HepG2 (cell line): ENCODE measurements around the gene KLF6. TPM values are rescaled to one million over a fixed set of nuclear protein-coding genes. Genes with fewer than 3 reads are reported as not detected.

ENCODE experiments used
- DNMT3B ChIP-seq: conservative IDR thresholded peaks from 2 replicates; pipeline ENCODE4 v1.6.1; 2016; ENCODE audit warnings: missing biosample characterization, control low read depth
- STAT5B ChIP-seq: sonication (generic); formaldehyde crosslinking; IDR thresholded peaks from 2 replicates; pipeline ENCODE4 v1.4.0; 2020; ENCODE audit warnings: missing genetic modification reagents
- TARDBP ChIP-seq: sonication (generic); formaldehyde crosslinking; IDR thresholded peaks from 2 replicates; pipeline ENCODE4 v1.8.0; 2022; ENCODE audit warnings: mild to moderate bottlenecking, missing genetic modification reagents
- ZC3H4 ChIP-seq: sonication (generic); formaldehyde crosslinking; IDR thresholded peaks from 2 replicates; pipeline ENCODE4 v1.4.0; 2020; ENCODE audit warnings: missing genetic modification reagents, borderline replicate concordance
- ZNF274 ChIP-seq: sonication (generic); formaldehyde crosslinking; IDR thresholded peaks from 2 replicates; pipeline ENCODE4 v1.5.1; 2020; ENCODE audit warnings: mild to moderate bottlenecking, missing genetic modification reagents
- ZNF616 ChIP-seq: sonication (generic); formaldehyde crosslinking; IDR thresholded peaks from 2 replicates; pipeline ENCODE4 v1.5.0; 2020; ENCODE audit warnings: low read depth, mild to moderate bottlenecking, missing genetic modification reagents
- polyA plus RNA-seq, 8 experiments: library from polyadenylated mRNA; depleted of rRNA in 3 of 8; stranded (reverse) in 7 of 8; unstranded in 1 of 8; fragments of >200 nt; fragmentation: Illumina TruSeq in 4 of 8; extraction: Trizol in 4 of 8; gene quantifications; 2 replicates each; pipeline versions ENCODE4 v1.2.1 to v1.2.3, GENCODE V29; 2011 to 2016; ENCODE audit warnings: low read depth in 4 of 8, missing spikeins in 1 of 8, mixed read lengths in 1 of 8; ENCODE audit not compliant: insufficient read depth in 1 of 8
- total RNA-seq, 5 experiments: library from RNA; depleted of rRNA; stranded (reverse); fragments of >200 nt; fragmentation: Illumina TruSeq; extraction: Trizol; gene quantifications; 2 replicates each; pipeline ENCODE4 v1.2.3, GENCODE V29; 2016; ENCODE audit warnings: low read depth in 1 of 5
- TF ChIP-seq, protein P1 (sequence below): sonication (generic); formaldehyde crosslinking; IDR thresholded peaks from 2 replicates; pipeline ENCODE4 v1.4.0; 2020; ENCODE audit warnings: mild to moderate bottlenecking, missing genetic modification reagents
- TF ChIP-seq, protein P2 (sequence below): sonication (generic); formaldehyde crosslinking; IDR thresholded peaks from 2 replicates; pipeline ENCODE4 v1.4.0; 2020; ENCODE audit warnings: low read depth, missing genetic modification reagents
- TF ChIP-seq, protein P3 (sequence below): IDR thresholded peaks from 2 replicates; pipeline ENCODE4 v1.6.1; 2016; ENCODE audit warnings: low read depth
- TF ChIP-seq, protein P4 (sequence below): sonication (generic); formaldehyde crosslinking; IDR thresholded peaks from 2 replicates; pipeline ENCODE4 v1.4.0; 2020; ENCODE audit warnings: missing genetic modification reagents, borderline replicate concordance
- TF ChIP-seq, protein P5 (sequence below): sonication (generic); formaldehyde crosslinking; IDR thresholded peaks from 2 replicates; pipeline ENCODE4 v1.5.0; 2020; ENCODE audit warnings: missing genetic modification reagents
- TF ChIP-seq, protein P6 (sequence below): sonication (generic); formaldehyde crosslinking; IDR thresholded peaks from 2 replicates; pipeline ENCODE4 v1.5.0; 2020; ENCODE audit warnings: missing genetic modification reagents
- TF ChIP-seq, protein P7 (sequence below), 2 experiments: sonication (generic) in 1 of 2; formaldehyde crosslinking in 1 of 2; IDR thresholded peaks; 2 replicates each; pipeline versions ENCODE4 v1.4.0 to v1.6.1; 2016 to 2020; ENCODE audit warnings: borderline replicate concordance in 1 of 2, low read depth in 1 of 2, mild to moderate bottlenecking in 1 of 2, missing genetic modification reagents in 1 of 2

KLF6 gene
- total and polyA plus RNA-seq, 2 of the 13 experiments (the other 11 are each of a cell fraction or from before 2014, with no cell fraction given), result 27.0 to 71.9 TPM

DNA sequence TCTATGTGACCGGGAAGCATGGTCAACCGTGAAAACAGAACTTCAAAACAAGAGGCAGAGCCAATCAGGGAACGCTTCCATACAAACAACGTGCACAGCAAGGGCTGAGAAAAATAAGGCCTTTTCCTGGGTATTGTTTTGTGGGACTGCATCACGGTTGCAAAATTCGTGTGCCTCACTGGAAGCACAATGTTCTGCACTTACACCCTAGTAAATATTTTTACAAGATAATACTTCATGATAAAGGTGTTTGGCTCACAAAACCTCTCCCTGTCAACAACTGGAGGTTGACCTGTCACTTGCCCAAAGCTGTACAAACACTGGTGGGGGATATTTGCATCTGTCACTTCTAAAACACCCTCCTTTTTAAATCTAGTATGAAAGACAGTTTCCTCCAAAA lies 37.0 kb downstream of the KLF6 start (continued):
- TF ChIP-seq, protein P1, sequence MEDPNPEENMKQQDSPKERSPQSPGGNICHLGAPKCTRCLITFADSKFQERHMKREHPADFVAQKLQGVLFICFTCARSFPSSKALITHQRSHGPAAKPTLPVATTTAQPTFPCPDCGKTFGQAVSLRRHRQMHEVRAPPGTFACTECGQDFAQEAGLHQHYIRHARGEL, result no peak
- TF ChIP-seq ZNF616 (no peak), ZNF274 (CRISPR knock-in tag) (no peak), DNMT3B (CRISPR knock-in tag) (no peak), STAT5B (CRISPR knock-in tag) (no peak), ZC3H4 (CRISPR knock-in tag) (no peak), TARDBP (CRISPR knock-in tag) (peak; percentile 57; the same call in 1 of the 2 replicates)
- TF ChIP-seq, protein P2, sequence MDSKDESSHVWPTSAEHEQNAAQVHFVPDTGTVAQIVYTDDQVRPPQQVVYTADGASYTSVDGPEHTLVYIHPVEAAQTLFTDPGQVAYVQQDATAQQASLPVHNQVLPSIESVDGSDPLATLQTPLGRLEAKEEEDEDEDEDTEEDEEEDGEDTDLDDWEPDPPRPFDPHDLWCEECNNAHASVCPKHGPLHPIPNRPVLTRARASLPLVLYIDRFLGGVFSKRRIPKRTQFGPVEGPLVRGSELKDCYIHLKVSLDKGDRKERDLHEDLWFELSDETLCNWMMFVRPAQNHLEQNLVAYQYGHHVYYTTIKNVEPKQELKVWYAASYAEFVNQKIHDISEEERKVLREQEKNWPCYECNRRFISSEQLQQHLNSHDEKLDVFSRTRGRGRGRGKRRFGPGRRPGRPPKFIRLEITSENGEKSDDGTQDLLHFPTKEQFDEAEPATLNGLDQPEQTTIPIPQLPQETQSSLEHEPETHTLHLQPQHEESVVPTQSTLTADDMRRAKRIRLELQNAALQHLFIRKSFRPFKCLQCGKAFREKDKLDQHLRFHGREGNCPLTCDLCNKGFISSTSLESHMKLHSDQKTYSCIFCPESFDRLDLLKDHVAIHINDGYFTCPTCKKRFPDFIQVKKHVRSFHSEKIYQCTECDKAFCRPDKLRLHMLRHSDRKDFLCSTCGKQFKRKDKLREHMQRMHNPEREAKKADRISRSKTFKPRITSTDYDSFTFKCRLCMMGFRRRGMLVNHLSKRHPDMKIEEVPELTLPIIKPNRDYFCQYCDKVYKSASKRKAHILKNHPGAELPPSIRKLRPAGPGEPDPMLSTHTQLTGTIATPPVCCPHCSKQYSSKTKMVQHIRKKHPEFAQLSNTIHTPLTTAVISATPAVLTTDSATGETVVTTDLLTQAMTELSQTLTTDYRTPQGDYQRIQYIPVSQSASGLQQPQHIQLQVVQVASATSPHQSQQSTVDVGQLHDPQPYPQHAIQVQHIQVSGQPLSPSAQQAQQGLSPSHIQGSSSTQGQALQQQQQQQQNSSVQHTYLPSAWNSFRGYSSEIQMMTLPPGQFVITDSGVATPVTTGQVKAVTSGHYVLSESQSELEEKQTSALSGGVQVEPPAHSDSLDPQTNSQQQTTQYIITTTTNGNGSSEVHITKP, result no peak
- TF ChIP-seq, protein P3, sequence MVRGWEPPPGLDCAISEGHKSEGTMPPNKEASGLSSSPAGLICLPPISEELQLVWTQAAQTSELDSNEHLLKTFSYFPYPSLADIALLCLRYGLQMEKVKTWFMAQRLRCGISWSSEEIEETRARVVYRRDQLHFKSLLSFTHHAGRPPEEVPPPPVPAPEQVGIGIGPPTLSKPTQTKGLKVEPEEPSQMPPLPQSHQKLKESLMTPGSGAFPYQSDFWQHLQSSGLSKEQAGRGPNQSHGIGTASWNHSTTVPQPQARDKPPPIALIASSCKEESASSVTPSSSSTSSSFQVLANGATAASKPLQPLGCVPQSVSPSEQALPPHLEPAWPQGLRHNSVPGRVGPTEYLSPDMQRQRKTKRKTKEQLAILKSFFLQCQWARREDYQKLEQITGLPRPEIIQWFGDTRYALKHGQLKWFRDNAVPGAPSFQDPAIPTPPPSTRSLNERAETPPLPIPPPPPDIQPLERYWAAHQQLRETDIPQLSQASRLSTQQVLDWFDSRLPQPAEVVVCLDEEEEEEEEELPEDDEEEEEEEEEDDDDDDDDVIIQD (CRISPR knock-in tag), result no peak
- TF ChIP-seq, protein P4, sequence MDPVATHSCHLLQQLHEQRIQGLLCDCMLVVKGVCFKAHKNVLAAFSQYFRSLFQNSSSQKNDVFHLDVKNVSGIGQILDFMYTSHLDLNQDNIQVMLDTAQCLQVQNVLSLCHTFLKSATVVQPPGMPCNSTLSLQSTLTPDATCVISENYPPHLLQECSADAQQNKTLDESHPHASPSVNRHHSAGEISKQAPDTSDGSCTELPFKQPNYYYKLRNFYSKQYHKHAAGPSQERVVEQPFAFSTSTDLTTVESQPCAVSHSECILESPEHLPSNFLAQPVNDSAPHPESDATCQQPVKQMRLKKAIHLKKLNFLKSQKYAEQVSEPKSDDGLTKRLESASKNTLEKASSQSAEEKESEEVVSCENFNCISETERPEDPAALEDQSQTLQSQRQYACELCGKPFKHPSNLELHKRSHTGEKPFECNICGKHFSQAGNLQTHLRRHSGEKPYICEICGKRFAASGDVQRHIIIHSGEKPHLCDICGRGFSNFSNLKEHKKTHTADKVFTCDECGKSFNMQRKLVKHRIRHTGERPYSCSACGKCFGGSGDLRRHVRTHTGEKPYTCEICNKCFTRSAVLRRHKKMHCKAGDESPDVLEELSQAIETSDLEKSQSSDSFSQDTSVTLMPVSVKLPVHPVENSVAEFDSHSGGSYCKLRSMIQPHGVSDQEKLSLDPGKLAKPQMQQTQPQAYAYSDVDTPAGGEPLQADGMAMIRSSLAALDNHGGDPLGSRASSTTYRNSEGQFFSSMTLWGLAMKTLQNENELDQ (CRISPR knock-in tag), result no peak
- TF ChIP-seq, protein P5, sequence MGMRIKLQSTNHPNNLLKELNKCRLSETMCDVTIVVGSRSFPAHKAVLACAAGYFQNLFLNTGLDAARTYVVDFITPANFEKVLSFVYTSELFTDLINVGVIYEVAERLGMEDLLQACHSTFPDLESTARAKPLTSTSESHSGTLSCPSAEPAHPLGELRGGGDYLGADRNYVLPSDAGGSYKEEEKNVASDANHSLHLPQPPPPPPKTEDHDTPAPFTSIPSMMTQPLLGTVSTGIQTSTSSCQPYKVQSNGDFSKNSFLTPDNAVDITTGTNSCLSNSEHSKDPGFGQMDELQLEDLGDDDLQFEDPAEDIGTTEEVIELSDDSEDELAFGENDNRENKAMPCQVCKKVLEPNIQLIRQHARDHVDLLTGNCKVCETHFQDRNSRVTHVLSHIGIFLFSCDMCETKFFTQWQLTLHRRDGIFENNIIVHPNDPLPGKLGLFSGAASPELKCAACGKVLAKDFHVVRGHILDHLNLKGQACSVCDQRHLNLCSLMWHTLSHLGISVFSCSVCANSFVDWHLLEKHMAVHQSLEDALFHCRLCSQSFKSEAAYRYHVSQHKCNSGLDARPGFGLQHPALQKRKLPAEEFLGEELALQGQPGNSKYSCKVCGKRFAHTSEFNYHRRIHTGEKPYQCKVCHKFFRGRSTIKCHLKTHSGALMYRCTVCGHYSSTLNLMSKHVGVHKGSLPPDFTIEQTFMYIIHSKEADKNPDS, result peak; percentile 96
- TF ChIP-seq, protein P6, sequence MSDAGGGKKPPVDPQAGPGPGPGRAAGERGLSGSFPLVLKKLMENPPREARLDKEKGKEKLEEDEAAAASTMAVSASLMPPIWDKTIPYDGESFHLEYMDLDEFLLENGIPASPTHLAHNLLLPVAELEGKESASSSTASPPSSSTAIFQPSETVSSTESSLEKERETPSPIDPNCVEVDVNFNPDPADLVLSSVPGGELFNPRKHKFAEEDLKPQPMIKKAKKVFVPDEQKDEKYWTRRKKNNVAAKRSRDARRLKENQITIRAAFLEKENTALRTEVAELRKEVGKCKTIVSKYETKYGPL (CRISPR knock-in tag), result no peak
- TF ChIP-seq, protein P7, sequence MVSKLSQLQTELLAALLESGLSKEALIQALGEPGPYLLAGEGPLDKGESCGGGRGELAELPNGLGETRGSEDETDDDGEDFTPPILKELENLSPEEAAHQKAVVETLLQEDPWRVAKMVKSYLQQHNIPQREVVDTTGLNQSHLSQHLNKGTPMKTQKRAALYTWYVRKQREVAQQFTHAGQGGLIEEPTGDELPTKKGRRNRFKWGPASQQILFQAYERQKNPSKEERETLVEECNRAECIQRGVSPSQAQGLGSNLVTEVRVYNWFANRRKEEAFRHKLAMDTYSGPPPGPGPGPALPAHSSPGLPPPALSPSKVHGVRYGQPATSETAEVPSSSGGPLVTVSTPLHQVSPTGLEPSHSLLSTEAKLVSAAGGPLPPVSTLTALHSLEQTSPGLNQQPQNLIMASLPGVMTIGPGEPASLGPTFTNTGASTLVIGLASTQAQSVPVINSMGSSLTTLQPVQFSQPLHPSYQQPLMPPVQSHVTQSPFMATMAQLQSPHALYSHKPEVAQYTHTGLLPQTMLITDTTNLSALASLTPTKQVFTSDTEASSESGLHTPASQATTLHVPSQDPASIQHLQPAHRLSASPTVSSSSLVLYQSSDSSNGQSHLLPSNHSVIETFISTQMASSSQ (IDR thresholded peaks at IDR 0.05; ENCODE audit: low read depth), result no peak
- TF ChIP-seq, protein P7 (CRISPR knock-in tag; IDR thresholded peaks at IDR 0.05; ENCODE audit: borderline replicate concordance), result peak; percentile 43; the same call in 1 of the 2 replicates
